HepG2 (cell line): ENCODE results near the gene MRPL58. TPM values are rescaled to one million over a fixed set of nuclear protein-coding genes. Genes with fewer than 3 reads are reported as not detected.

Experiments used
- ATAC-seq: fragments of 200-7000 bp; cut with Tn5 transposase; 3 replicates; pipeline ENCODE4 v1.9.1; 2020; ENCODE audit warnings: mild to moderate bottlenecking, moderate library complexity
- BruUV-seq: library from RNA; stranded (reverse); fragments of 400-500 nt; replicated peaks from 2 replicates; lab custom pipeline; 2021; lab: Mats Ljungman, UMichigan
- CTCF ChIA-PET: fragments of 300-600 bp; formaldehyde crosslinking; extraction: SDS; loops from one replicate; lab custom pipeline; 2021; ENCODE audit warnings: low total read pairs, inconsistent platforms, low intra/inter-chr PET ratio; lab: Yijun Ruan, JAX
- POLR2A ChIA-PET: fragments of 350-600 bp; sonication (Branson Sonifier 250); formaldehyde crosslinking; loops from one replicate; lab custom pipeline; 2020; ENCODE audit warnings: antibody characterized with exemption, inconsistent platforms; lab: Yijun Ruan, JAX
- DNase-seq: peaks from one replicate; pipeline ENCODE4 v3.0.0-alpha.2; 2015; ENCODE audit warnings: low spot score
- FAIRE-seq: peaks from 3 replicates; lab custom pipeline; 2011; peaks lifted over from hg19 to GRCh38; lab: Jason Lieb, UNC
- H2AFZ ChIP-seq: one replicate; pipeline ENCODE4 v1.6.1; 2011; ENCODE audit warnings: low read length, inconsistent platforms
- H3K27ac ChIP-seq: fragments of 300-600 bp; 3 replicates; pipeline ENCODE4 v1.8.0; 2011; ENCODE audit warnings: mixed run types, mild to moderate bottlenecking, mixed read lengths, low read length, inconsistent platforms; ENCODE audit not compliant: insufficient read depth; ENCODE audit errors: extremely low read length
- H3K27me3 ChIP-seq, 2 experiments: fragments of 200-600 bp in 1 of 2; 2 replicates in 1 of 2; 3 replicates in 1 of 2; pipeline versions ENCODE4 v1.6.0 to v1.8.0; 2011; ENCODE audit warnings: low read length in 2 of 2, mild to moderate bottlenecking in 2 of 2, moderate library complexity in 2 of 2, inconsistent platforms in 1 of 2; ENCODE audit not compliant: insufficient read depth in 2 of 2, control insufficient read depth in 1 of 2
- H3K36me3 ChIP-seq, 2 experiments: fragments of 200-600 bp in 1 of 2; replicated peaks in 1 of 2; 2 replicates in 1 of 2; 3 replicates in 1 of 2; pipeline versions ENCODE4 v1.5.1 to v1.8.0; 2011; ENCODE audit warnings: low read length in 2 of 2, inconsistent platforms in 1 of 2; ENCODE audit not compliant: insufficient read depth in 2 of 2, control insufficient read depth in 1 of 2
- H3K4me1 ChIP-seq: 2 replicates; pipeline ENCODE4 v1.5.1; 2012; ENCODE audit warnings: low read length, inconsistent platforms; ENCODE audit not compliant: insufficient read depth
- H3K4me2 ChIP-seq: 2 replicates; pipeline ENCODE4 v1.6.0; 2011; ENCODE audit warnings: low read depth, low read length, inconsistent platforms
- H3K4me3 ChIP-seq, 3 experiments: fragments of 200-600 bp in 1 of 3; sonication (generic), shearing (Covaris generic) in 1 of 3; replicated peaks in 1 of 3; 2 replicates each; pipeline ENCODE4 v1.5.1; 2011 to 2016; ENCODE audit warnings: low read length in 3 of 3, inconsistent platforms in 2 of 3, low read depth in 2 of 3, mild to moderate bottlenecking in 2 of 3, control low read depth in 1 of 3, mixed read lengths in 1 of 3; ENCODE audit not compliant: insufficient read depth in 1 of 3
- H3K79me2 ChIP-seq: one replicate; pipeline ENCODE4 v1.6.1; 2011; ENCODE audit warnings: low read length, inconsistent platforms; ENCODE audit not compliant: insufficient read depth
- H3K9ac ChIP-seq: 2 replicates; pipeline ENCODE4 v1.6.0; 2011; ENCODE audit warnings: mild to moderate bottlenecking, low read depth, low read length, inconsistent platforms; ENCODE audit not compliant: insufficient read depth
- H3K9me3 ChIP-seq: 2 replicates; pipeline ENCODE4 v1.5.1; 2012; ENCODE audit warnings: mild to moderate bottlenecking, low read length
- H4K20me1 ChIP-seq: 2 replicates; pipeline ENCODE4 v1.6.0; 2011; ENCODE audit warnings: inconsistent platforms, mild to moderate bottlenecking, low read length, moderate library complexity; ENCODE audit not compliant: insufficient read depth
- ATF4 ChIP-seq, 2 experiments: fragments of 450-650 bp in 1 of 2; sonication (generic) in 1 of 2; formaldehyde crosslinking; IDR thresholded peaks; 2 replicates each; pipeline versions ENCODE4 v1.5.0 to v1.8.0; 2020 to 2022; ENCODE audit warnings: mild to moderate bottlenecking in 1 of 2, missing genetic modification reagents in 1 of 2
- BHLHE40 ChIP-seq: IDR thresholded peaks from 2 replicates; pipeline ENCODE4 v1.6.1; 2011; ENCODE audit warnings: low read length, improper control_type of control experiment
- CREM ChIP-seq, 2 experiments: sonication (generic) in 1 of 2; formaldehyde crosslinking in 1 of 2; IDR thresholded peaks; 2 replicates each; pipeline versions ENCODE4 v1.4.0 to v1.6.1; 2016 to 2020; ENCODE audit warnings: antibody characterized with exemption in 1 of 2, mild to moderate bottlenecking in 1 of 2, missing genetic modification reagents in 1 of 2
- HDAC6 ChIP-seq: fragments of 200-600 bp; sonication (generic); IDR thresholded peaks from 2 replicates; pipeline ENCODE4 v1.7.0; 2017; ENCODE audit warnings: mild to moderate bottlenecking, antibody characterized with exemption, low read length, low read depth
- MTERF4 ChIP-seq: sonication (generic); formaldehyde crosslinking; IDR thresholded peaks from 2 replicates; pipeline ENCODE4 v1.8.0; 2023; ENCODE audit warnings: mild to moderate bottlenecking, missing genetic modification reagents
- ZBTB25 ChIP-seq: IDR thresholded peaks from 2 replicates; pipeline ENCODE4 v1.6.1; 2018; ENCODE audit warnings: missing genetic modification reagents
- ZFP36L1 ChIP-seq: sonication (generic); formaldehyde crosslinking; IDR thresholded peaks from 2 replicates; pipeline ENCODE4 v1.8.0; 2022; ENCODE audit warnings: mild to moderate bottlenecking, missing genetic modification reagents, moderate library complexity
- ZNF12 ChIP-seq: sonication (generic); formaldehyde crosslinking; IDR thresholded peaks from 2 replicates; pipeline ENCODE4 v1.5.0; 2020; ENCODE audit warnings: missing genetic modification reagents
- ZNF143 ChIP-seq: sonication (generic); formaldehyde crosslinking; IDR thresholded peaks from 2 replicates; pipeline ENCODE4 v1.4.0; 2020; ENCODE audit warnings: missing genetic modification reagents
- ZNF275 ChIP-seq: sonication (generic); formaldehyde crosslinking; IDR thresholded peaks from 2 replicates; pipeline ENCODE4 v1.8.0; 2022; ENCODE audit warnings: missing genetic modification reagents, mild to moderate bottlenecking, inconsistent platforms, borderline replicate concordance
- ZNF567 ChIP-seq: sonication (generic); formaldehyde crosslinking; IDR thresholded peaks from 2 replicates; pipeline ENCODE4 v1.8.1; 2023; ENCODE audit warnings: mild to moderate bottlenecking, missing genetic modification reagents, borderline replicate concordance
- ZNF605 ChIP-seq: sonication (generic); formaldehyde crosslinking; IDR thresholded peaks from 2 replicates; pipeline ENCODE4 v1.8.0; 2022; ENCODE audit warnings: mild to moderate bottlenecking, missing genetic modification reagents
- ZNF780A ChIP-seq: sonication (generic); formaldehyde crosslinking; IDR thresholded peaks from 2 replicates; pipeline ENCODE4 v1.8.0; 2022; ENCODE audit warnings: mild to moderate bottlenecking, missing genetic modification reagents, moderate library complexity
- WGBS: methylation state at CpG from one replicate; pipeline ENCODE4 v1.1.6; 2017; ENCODE audit warnings: low lambda C conversion rate; 5-methylcytosine and 5-hydroxymethylcytosine counted together
- in situ Hi-C: cut with HindIII; loops from 2 replicates; pipeline ENCODE4 v1.10.0; 2017; ENCODE audit warnings: low pct_unique_long_range_greater_than_20kb; ENCODE audit not compliant: extremely low pct_ligation_motif_present
- intact Hi-C: fragments of 100-400 bp; cut with micrococcal nuclease; formaldehyde crosslinking; loops from one replicate; pipeline ENCODE4 v1.10.0; 2022; ENCODE audit not compliant: unreplicated experiment
- polyA plus RNA-seq, 8 experiments: library from polyadenylated mRNA; depleted of rRNA in 3 of 8; stranded (reverse) in 7 of 8; unstranded in 1 of 8; fragments of >200 nt; fragmentation: Illumina TruSeq in 4 of 8; extraction: Trizol in 4 of 8; gene quantifications; 2 replicates each; pipeline versions ENCODE4 v1.2.1 to v1.2.3, GENCODE V29; 2011 to 2016; ENCODE audit warnings: low read depth in 4 of 8, missing spikeins in 1 of 8, mixed read lengths in 1 of 8; ENCODE audit not compliant: insufficient read depth in 1 of 8
- total RNA-seq, 5 experiments: library from RNA; depleted of rRNA; stranded (reverse); fragments of >200 nt; fragmentation: Illumina TruSeq; extraction: Trizol; gene quantifications; 2 replicates each; pipeline ENCODE4 v1.2.3, GENCODE V29; 2016; ENCODE audit warnings: low read depth in 1 of 5

The MRPL58 gene
- total and polyA plus RNA-seq, 2 of the 13 experiments (the other 11 are each of a cell fraction or from before 2014, with no cell fraction given), result 44.9 to 68.9 TPM

GRCh38 chr17:75063626-75064025, 51.2 kb downstream of the MRPL58 start:
- no TSS peak for BruUV-seq
- no peak for FAIRE-seq
- no peaks in the 10 kb centered on the region for H3K79me2 ChIP-seq
- H3K9me3 ChIP-seq, result no peaks in the 10 kb centered on the region
- no peak overlapping the region for H3K4me3 ChIP-seq
- WGBS, result 80% methylated on average over 3 of the region's 3 CpGs
- no peak for DNase-seq
- no peaks in the 10 kb centered on the region for H4K20me1 ChIP-seq
- H3K27me3 ChIP-seq, result no peaks in the 10 kb centered on the region
- no peak overlapping the region for H3K4me2 ChIP-seq
- H3K36me3 ChIP-seq, result peaks cover 25 to 53% of the 10 kb centered on the region in 2 experiments
- H3K27ac ChIP-seq, result no peak overlapping the region
- no peak for TF ChIP-seq MTERF4
- TF ChIP-seq ZNF567 (CRISPR knock-in tag), result no peak
- TF ChIP-seq ZNF605 (CRISPR knock-in tag), result no peak
- TF ChIP-seq BHLHE40, result no peak
- no peak for TF ChIP-seq ZNF143 (CRISPR knock-in tag)
- TF ChIP-seq ZBTB25 (CRISPR knock-in tag), result no peak
- no peak for TF ChIP-seq ZNF275 (CRISPR knock-in tag)
- no peak for TF ChIP-seq ZNF12 (CRISPR knock-in tag)
- no peak for TF ChIP-seq ATF4 (CRISPR knock-in tag; IDR thresholded peaks at IDR 0.05)
- TF ChIP-seq HDAC6, result no peak
- TF ChIP-seq ZNF780A (CRISPR knock-in tag), result no peak
- TF ChIP-seq ZFP36L1 (CRISPR knock-in tag), result no peak
- TF ChIP-seq CREM (IDR thresholded peaks at IDR 0.05), result no peak
- no peak for TF ChIP-seq CREM (CRISPR knock-in tag; IDR thresholded peaks at IDR 0.05)
- TF ChIP-seq, all 625 proteins: peak for 0
- ChIA-PET POLR2A (interaction anchor here (0.9 to 1.2 kb wide), 3 partner anchors 14 to 31 kb away, joined by 3 read pairs; no protein-coding TSS in a partner anchor), CTCF (no interaction called here)
- H3K4me1 ChIP-seq, result 0 out of 2 replicates have a peak, but pooled peaks cover 6% of the 10 kb centered on the region
- in situ Hi-C loops, result no loop called here
- H3K9ac ChIP-seq, result no peak overlapping the region
- no peak overlapping the region for H2AFZ ChIP-seq
- ATAC-seq, result peak; percentile 15; the same call in 1 of the 3 replicates
- intact Hi-C loops, result no loop called here
